Measurements from ENCODE around the gene IFI27L1. TPM values are rescaled to one million over a fixed set of nuclear protein-coding genes. Genes with fewer than 3 reads are reported as not detected.

The IFI27L1 gene
- total and polyA plus RNA-seq, 3 donors from 2014 or later: 174 to 219 (median 209) TPM

DNA sequence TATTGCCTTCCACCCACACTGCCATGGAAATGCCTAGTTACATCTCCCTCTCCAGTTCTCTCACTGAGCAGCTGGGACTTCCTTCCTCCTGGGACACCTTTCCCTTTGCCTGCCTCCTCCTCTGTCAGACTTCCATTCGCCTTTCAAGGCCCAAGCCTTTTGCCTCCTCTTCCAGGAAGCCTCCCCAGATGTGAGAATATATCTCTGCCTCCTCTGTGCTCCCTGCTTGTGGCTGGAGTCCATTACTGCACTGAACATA lies 45.2 kb downstream of the IFI27L1 start:
- intact Hi-C loops (cut with DNase I; ENCODE audit: low total_unique reads): no loop called here
- TF ChIP-seq POLR2A (IDR thresholded peaks at IDR 0.05): no peak
- TF ChIP-seq, protein P1, sequence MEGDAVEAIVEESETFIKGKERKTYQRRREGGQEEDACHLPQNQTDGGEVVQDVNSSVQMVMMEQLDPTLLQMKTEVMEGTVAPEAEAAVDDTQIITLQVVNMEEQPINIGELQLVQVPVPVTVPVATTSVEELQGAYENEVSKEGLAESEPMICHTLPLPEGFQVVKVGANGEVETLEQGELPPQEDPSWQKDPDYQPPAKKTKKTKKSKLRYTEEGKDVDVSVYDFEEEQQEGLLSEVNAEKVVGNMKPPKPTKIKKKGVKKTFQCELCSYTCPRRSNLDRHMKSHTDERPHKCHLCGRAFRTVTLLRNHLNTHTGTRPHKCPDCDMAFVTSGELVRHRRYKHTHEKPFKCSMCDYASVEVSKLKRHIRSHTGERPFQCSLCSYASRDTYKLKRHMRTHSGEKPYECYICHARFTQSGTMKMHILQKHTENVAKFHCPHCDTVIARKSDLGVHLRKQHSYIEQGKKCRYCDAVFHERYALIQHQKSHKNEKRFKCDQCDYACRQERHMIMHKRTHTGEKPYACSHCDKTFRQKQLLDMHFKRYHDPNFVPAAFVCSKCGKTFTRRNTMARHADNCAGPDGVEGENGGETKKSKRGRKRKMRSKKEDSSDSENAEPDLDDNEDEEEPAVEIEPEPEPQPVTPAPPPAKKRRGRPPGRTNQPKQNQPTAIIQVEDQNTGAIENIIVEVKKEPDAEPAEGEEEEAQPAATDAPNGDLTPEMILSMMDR (IDR thresholded peaks at IDR 0.05): no peak

DNA sequence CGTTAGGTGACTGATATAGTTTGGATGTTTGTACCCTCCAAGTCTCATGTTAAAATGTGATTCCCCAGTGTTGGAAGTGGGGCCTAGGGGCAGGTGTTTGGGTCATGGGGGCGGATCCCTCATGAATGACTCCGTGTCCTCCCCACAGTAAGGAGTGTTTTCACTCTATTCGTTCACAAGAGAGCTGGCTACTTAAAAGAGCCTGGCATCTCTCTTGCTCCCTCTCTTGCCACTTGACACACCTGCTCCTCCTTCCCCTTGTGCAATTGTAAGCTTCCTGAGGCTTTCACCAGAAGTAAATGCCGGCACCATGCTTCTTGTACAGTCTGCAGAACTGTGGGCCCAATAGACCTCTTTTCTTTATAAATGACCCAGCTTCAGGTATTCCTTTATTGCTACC lies 45.7 kb downstream of the IFI27L1 start:
- H3K9me3 ChIP-seq: no peaks in the 10 kb centered on the region
- H3K27me3 ChIP-seq: no peaks in the 10 kb centered on the region
- intact Hi-C loops (cut with DNase I; ENCODE audit: low total_unique reads): no loop called here
- H3K36me3 ChIP-seq (ENCODE audit: low read depth, missing control alignments): no peaks in the 10 kb centered on the region
- no peak for TF ChIP-seq POLR2A (IDR thresholded peaks at IDR 0.05)
- TF ChIP-seq, protein P1 (IDR thresholded peaks at IDR 0.05): no peak
- no peak overlapping the region for H3K27ac ChIP-seq
- no peak for DNase-seq
- no peaks in the 10 kb centered on the region for H3K4me1 ChIP-seq
- WGBS, 2 donors: 79 to 83% methylated on average over 5 of the region's 5 CpGs
- H3K4me3 ChIP-seq: no peak overlapping the region

More for the DNA sequence above, 45.2 kb downstream of the IFI27L1 start:
- DNase-seq: no peak
- Histone ChIP-seq H3K9me3 (no peaks in the 10 kb centered on the region), H3K27ac (no peak overlapping the region), H3K27me3 (no peaks in the 10 kb centered on the region), H3K4me3 (no peak overlapping the region), H3K36me3 (ENCODE audit: low read depth, missing control alignments) (no peaks in the 10 kb centered on the region), H3K4me1 (no peaks in the 10 kb centered on the region)
- 80 to 88% methylated on average over 1 of the region's 1 CpG for WGBS, 2 donors

DNA sequence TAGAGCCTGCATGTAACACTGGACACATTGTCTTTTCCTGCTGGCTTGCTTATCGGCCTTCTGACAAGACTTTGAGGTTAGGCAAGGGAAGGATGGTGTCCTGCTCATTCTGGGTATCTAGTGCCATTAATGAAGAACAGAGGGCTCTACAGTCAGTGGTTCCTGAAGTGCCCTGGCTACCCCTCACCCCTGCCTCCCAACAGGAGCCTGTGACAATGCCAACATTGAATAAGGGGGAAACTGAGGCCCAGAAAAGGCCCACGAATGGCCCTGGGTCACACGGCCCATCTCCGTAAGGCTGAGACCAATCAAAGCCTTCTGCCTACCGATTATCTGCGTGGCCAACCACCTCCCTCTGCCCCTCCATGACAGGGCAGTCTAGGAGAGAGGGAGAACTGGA lies 46.2 kb downstream of the IFI27L1 start:
- Histone ChIP-seq H3K9me3 (no peaks in the 10 kb centered on the region), H3K36me3 (ENCODE audit: low read depth, missing control alignments) (no peaks in the 10 kb centered on the region), H3K4me1 (no peaks in the 10 kb centered on the region), H3K4me3 (no peak overlapping the region), H3K27me3 (no peaks in the 10 kb centered on the region), H3K27ac (no peak overlapping the region)
- no peak for DNase-seq
- intact Hi-C loops (cut with DNase I; ENCODE audit: low total_unique reads): no loop called here
- TF ChIP-seq, protein P1 (IDR thresholded peaks at IDR 0.05): no peak
- no peak for TF ChIP-seq POLR2A (IDR thresholded peaks at IDR 0.05)
- 89 to 90% methylated on average over 5 to 6 of the region's 6 CpGs for WGBS, 2 donors

DNA sequence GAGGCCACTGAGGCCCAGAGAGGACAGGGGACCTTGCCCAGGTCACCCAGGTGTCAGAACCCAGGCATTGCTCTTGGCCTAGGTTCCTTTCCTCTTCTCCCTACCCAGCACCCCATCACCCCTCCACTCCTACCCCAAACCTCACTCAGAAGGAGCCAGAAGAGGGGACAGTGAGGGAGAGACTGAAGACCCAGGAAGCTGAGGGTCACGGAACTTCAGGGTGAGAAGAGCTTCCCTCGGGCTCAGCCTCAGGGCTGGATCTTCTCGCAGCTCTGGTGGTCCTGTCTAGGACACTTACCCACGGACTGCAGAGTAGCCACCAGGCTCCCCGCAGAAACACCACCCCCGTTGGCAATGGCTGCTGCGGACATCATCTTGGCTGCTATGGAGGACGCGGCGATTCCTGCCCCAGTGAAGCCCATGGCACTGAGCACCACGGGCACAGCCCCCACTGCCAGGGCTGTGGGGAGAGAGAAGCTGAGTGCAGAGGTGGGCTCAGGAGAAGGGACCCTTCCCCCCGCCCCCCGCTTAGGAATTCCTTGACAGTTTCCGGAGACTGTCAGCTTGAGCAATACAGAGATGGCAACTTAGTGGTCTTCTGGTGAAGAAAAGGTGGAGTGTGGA lies 47.2 kb downstream of the IFI27L1 start:
- TF ChIP-seq POLR2A (IDR thresholded peaks at IDR 0.05): no peak
- TF ChIP-seq, protein P1 (IDR thresholded peaks at IDR 0.05): no peak
- Histone ChIP-seq H3K27ac (peak overlapping the region; percentile 88 to 91), H3K9me3 (no peaks in the 10 kb centered on the region), H3K36me3 (ENCODE audit: low read depth, missing control alignments) (no peaks in the 10 kb centered on the region), H3K4me3 (no peak overlapping the region), H3K4me1 (no peaks in the 10 kb centered on the region), H3K27me3 (no peaks in the 10 kb centered on the region)
- peak; percentile 13 for DNase-seq
- 84 to 85% methylated on average over 5 to 14 of the region's 14 CpGs for WGBS, 2 donors
- intact Hi-C loops (cut with DNase I; ENCODE audit: low total_unique reads): no loop called here

DNA sequence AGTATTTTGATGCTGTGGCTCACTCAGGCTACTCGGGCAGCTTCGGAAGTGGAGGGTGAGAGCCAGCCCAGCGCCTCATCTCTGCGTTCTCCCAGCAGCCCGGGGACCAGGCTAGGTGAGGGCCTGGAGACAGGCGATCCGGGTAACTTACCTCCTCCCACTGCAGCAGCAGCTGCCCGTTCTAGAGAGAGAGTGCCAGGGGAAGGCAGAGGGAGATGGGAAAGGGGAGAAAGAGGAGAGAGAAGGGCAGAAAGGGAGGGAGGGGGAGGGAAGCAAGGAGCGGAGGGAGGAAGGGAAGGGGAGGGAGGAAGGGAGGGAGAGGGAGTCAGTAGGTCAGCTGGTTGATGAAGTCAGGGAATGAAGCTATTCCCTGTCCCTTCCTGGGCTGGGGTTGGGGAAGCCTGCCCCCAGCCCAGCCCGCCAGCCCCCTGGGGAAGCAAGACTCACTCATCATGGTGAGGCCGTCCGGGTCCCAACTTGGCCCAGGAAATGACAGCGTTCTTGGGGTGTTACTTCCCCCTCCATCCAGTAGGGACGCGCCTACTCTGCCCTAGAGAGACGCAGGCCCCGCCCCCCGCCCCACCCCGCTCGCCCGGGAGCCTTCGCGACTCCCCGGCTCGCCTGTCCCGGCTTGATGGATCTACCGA lies 48.1 kb downstream of the IFI27L1 start, which contains the start of gene IFI27L2:
Gene IFI27L2 (minus strand): TSS at position 494 of the 647 bp plus-strand sequence. CDS start 40 bp downstream, at position 454.
- no peaks in the 10 kb centered on the region for H3K9me3 ChIP-seq
- H3K4me3 ChIP-seq: peak within 1 kb of the TSS; percentile 53 to 63
- no peaks in the 10 kb centered on the region for H3K36me3 ChIP-seq (ENCODE audit: low read depth, missing control alignments)
- TF ChIP-seq, protein P1 (IDR thresholded peaks at IDR 0.05): peak; percentile 13 to 29 (median 16)
- TF ChIP-seq POLR2A (IDR thresholded peaks at IDR 0.05): no peak
- WGBS, 2 donors: 0 to 1% methylated on average over 26 of the region's 27 CpGs
- no peaks in the 10 kb centered on the region for H3K4me1 ChIP-seq
- intact Hi-C loops (cut with DNase I; ENCODE audit: low total_unique reads): no loop called here
- H3K27me3 ChIP-seq: no peaks in the 10 kb centered on the region
- peak within 1 kb of the TSS; percentile 88 to 91 for H3K27ac ChIP-seq
- peak; percentile 89 for DNase-seq
